HTR-8/SVneo (cell line): ENCODE data around the gene KIAA1671.

Experiments
- DNase-seq: peaks from one replicate; pipeline ENCODE4 v3.0.0; 2011; ENCODE audit warnings: low spot score, mixed read lengths; ENCODE audit not compliant: insufficient read length
- FAIRE-seq: peaks from 2 replicates; lab custom pipeline; 2011; peaks lifted over from hg19 to GRCh38; lab: Jason Lieb, UNC

The KIAA1671 gene

GRCh38 chr22:25006354-25006753, 53.8 kb downstream of the KIAA1671 start:
- no peak for FAIRE-seq
- DNase-seq: no peak

DNA sequence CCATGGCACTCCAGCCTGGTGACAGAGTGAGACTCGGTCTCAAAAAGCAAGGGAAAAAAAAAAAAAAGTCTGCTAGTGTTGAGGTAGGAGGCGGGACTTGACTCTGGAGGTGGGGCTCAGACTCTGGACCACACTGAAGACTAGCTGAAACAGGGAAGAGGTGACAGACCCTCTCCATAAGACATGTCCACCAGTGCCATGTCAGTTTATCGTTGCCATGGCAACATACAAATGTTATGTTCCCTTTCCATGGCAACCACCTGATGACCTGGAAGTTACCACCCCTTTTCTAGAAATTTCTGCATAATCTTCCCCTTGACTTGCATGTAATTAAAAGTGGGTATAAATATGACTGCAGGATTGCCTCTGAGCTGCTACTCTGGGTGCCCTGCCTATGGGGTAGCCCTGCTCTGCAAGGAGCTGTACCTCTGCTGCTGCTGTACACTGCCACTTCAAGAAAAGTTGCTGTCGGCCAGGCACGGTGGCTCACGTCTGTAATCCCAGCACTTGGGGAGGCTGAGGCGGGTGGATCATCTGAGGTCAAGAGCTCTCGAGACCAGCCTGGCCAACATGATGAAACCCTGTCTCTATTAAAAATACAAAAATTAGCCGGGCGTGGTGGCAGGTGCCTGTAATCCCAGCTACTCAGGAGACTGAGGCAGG, 55.1 kb downstream of the KIAA1671 start:
- DNase-seq: no peak

GRCh38 chr22:25008666-25009065, 56.1 kb downstream of the KIAA1671 start:
- DNase-seq: no peak

More for the DNA sequence above, 55.1 kb downstream of the KIAA1671 start:
- no peak for FAIRE-seq

GRCh38 chr22:25012741-25013143, 60.2 kb downstream of the KIAA1671 start:
- DNase-seq (no peak), FAIRE-seq (no peak)

More at GRCh38 chr22:25008666-25009065, 56.1 kb downstream of the KIAA1671 start:
- FAIRE-seq: no peak

GRCh38 chr22:25013607-25014006, 61.1 kb downstream of the KIAA1671 start:
- no peak for FAIRE-seq
- DNase-seq: no peak

DNA sequence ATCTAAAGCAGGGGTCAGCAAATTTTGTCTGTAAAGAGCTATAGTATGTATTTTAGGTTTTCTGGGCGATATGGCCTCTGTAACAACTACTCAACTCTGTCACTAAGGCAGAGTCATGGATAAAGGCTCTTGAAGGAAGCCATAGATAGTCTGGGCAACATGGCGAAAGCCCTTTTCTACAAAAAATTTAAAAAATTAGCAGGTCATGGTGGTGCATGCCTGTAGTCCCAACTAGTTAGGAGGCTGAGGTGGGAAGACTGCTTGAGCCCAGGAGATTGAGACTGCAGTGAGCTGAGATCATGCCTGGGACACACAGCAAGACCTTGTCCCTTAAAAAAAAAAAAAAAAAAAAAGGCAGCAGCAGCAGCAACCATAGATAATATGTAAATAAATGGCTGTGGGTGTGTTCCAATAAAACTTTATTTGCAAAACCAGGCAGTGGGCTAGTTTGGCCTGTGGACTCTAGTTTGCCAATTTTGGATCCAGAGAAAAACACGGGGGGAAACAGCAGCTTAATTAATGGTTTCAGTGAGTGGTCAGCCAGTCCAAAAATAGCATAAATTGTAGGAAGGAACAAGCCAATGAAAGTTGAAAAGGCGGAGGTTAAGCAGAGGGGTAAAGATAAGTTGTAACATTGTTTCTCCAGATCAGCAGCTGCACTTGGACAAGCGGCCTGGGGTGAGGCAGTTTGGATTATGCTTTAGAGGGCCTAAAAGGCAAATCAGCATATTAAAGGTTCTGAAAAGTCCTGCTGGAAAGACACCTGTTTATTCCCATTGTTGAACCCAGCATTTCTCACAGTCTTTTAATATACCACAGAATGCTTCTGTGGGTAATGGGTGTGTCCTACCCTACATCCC, 62.6 kb downstream of the KIAA1671 start:
- FAIRE-seq: no peak
- DNase-seq: no peak

GRCh38 chr22:25016311-25016710, 63.8 kb downstream of the KIAA1671 start:
- FAIRE-seq (no peak), DNase-seq (no peak)

GRCh38 chr22:25018009-25018408, 65.5 kb downstream of the KIAA1671 start:
- FAIRE-seq (no peak), DNase-seq (no peak)

- no peak for DNase-seq
- FAIRE-seq: no peak
Observed at GRCh38 chr22:25019427-25020184, 67.1 kb downstream of the KIAA1671 start.

- DNase-seq: no peak
- FAIRE-seq: no peak
Observed at GRCh38 chr22:25021409-25021808, 68.9 kb downstream of the KIAA1671 start.

GRCh38 chr22:25021976-25022711, 69.6 kb downstream of the KIAA1671 start:
- DNase-seq (no peak), FAIRE-seq (no peak)

DNA sequence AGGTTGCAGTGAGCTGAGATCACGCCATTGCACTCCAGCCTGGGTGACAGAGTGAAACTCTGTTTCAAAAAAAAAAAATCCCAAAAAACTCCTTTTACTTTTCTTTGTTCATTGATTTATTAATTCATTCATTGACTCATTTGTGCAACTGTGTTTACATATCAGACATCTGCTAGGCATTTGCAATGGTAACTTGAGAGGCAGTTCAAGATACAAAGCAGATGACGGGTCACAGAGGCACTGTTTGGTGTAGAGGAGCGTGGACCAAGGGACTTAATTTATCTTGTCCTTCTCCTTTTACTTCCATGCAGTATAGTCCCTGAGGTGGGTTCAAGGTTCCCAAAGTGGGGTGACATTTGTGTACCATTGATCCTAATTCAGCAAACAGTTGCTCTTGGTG, 71.4 kb downstream of the KIAA1671 start:
- FAIRE-seq: no peak
- no peak for DNase-seq

DNA sequence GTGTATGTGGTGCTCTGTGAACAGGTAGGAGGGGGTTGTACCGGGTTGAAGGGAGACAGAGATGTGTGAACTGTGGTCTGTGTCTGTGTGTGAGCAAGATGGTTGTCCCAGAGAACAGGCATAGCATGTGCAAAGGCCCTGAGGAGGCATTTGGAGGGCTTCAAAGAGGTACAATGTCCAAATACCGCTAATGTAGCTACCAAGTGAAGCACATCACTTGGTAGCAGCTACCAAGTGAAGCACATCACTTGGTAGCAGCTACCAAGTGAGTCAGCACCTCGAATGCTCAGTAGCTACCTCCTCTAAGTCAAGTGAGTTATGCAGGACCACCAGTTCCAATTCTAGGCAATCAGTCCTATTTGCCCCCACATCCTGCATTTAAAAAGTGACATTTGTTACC, 72.4 kb downstream of the KIAA1671 start:
- FAIRE-seq (no peak), DNase-seq (no peak)

GRCh38 chr22:25025491-25026400, 73.2 kb downstream of the KIAA1671 start:
- DNase-seq (peak; percentile 27), FAIRE-seq (no peak)

DNA sequence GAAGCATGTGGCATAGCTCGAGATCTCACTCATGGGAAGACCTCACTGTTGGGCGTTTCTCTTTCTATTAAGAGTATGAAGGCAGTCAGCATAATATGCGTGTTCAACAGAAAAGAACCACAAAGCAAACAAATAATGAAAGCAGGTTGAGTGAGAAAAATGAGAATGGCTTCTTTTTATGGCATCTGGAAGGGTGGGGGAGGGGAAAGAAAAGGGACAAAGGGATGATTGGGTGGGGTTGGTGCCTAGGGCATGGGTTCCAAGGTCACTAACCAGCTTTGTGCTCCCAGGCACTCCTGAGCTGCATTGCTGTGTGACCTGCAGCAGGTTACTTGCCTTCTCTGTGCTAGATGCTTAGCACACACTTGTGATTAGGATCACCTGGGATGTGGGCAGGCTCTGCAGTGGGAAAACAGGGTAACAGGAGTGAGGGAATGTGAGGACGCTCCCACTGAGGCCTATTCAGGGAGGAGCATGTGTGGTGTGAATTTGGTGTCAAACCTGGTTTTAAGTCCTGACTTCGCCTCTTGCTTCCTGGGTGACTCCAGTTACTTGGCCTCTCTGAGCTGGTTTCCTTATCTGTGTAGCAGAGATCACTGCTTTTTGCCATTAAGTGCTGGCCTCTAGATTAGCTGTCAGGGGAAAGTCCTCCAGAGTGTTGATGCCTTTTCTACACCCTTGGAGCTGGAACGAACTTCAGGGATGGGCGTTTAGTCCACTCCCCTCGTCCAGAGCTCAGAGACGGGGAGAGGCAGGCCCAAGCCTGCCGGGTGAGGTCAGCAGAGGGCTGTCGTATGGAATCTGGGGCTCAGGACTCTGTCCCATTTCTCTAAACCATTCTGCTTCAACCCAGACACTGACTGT, 74.8 kb downstream of the KIAA1671 start:
- FAIRE-seq: no peak
- DNase-seq: no peak

DNA sequence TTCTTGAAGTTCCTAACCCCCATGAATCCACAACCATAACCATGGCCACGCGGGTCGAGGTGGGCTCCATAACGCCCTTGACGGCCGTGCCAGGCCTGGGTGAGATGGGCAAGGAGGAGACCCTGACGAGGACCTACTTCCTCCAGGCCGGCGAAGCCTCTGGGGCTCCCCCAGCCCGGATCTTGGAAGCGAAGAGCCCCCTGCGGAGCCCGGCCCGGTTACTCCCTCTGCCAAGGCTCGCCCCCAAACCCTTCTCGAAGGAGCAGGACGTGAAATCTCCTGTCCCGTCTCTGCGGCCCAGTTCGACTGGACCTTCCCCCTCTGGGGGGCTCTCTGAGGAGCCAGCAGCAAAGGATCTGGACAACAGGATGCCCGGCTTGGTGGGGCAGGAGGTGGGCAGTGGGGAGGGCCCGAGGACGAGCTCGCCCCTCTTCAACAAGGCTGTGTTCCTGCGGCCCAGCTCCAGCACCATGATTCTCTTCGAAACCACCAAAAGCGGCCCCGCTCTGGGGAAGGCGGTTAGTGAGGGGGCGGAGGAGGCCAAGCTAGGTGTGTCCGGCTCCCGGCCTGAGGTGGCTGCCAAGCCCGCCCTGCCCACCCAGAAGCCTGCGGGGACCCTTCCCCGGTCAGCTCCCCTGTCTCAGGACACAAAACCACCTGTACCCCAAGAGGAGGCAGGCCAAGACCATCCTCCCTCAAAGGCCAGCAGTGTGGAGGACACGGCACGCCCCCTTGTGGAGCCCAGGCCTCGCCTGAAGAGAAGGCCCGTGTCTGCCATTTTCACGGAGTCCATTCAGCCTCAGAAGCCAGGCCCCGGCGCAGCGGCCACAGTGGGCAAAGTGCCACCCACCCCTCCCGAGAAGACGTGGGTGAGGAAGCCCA, 75.7 kb downstream of the KIAA1671 start:
- DNase-seq (peak; percentile 36), FAIRE-seq (no peak)

GRCh38 chr22:25028841-25029141, 76.3 kb downstream of the KIAA1671 start:
- DNase-seq (no peak), FAIRE-seq (no peak)
